DOHH2 (cell line): Measurements from ENCODE around the gene TERB1.

ENCODE experiments used
- EZH2phosphoT487 ChIP-seq: fragments of 200-600 bp; sonication (generic); IDR thresholded peaks from 2 replicates; pipeline ENCODE4 v1.6.1; 2017; ENCODE audit warnings: borderline replicate concordance, mild to moderate bottlenecking, antibody characterized with exemption, low read length, moderate library complexity, mixed read lengths
- TF ChIP-seq, protein P1 (sequence below): fragments of 200-600 bp; sonication (generic); IDR thresholded peaks from one replicate; pipeline ENCODE4 v1.5.1; 2014; ENCODE audit warnings: antibody characterized with exemption, mild to moderate bottlenecking, low read depth, low read length; ENCODE audit not compliant: poor library complexity, severe bottlenecking

DNA sequence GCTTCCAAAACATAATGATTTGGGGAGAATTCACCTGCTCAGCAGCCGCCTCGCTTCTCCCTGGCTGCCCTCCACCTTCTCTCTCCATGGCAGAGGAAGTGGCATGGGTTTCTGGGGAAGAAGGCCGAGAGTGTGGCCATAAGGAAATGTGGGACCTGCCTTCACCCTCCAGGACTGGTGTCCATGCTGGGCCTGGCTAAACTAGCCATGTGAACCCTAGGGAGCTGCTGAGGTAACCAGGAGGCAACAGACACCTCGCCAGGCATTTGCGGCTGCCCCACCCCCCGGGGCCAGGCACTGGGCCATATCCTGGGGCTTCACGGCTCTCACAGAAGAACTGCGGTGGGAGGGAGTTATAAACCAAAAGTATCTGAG lies 94.9 kb downstream of the TERB1 start:
- TF ChIP-seq, protein P1, sequence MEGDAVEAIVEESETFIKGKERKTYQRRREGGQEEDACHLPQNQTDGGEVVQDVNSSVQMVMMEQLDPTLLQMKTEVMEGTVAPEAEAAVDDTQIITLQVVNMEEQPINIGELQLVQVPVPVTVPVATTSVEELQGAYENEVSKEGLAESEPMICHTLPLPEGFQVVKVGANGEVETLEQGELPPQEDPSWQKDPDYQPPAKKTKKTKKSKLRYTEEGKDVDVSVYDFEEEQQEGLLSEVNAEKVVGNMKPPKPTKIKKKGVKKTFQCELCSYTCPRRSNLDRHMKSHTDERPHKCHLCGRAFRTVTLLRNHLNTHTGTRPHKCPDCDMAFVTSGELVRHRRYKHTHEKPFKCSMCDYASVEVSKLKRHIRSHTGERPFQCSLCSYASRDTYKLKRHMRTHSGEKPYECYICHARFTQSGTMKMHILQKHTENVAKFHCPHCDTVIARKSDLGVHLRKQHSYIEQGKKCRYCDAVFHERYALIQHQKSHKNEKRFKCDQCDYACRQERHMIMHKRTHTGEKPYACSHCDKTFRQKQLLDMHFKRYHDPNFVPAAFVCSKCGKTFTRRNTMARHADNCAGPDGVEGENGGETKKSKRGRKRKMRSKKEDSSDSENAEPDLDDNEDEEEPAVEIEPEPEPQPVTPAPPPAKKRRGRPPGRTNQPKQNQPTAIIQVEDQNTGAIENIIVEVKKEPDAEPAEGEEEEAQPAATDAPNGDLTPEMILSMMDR, result no peak
- TF ChIP-seq EZH2phosphoT487, result no peak
